GM19468 (cell line): ENCODE measurements around the gene BCL3.
"Not testable (repeated sequence)": the region's sequence is repeated elsewhere in the genome, so short reads cannot be mapped to it uniquely, and the experiment has no call there.

Experiments
- ATAC-seq: cut with Tn5 transposase; IDR thresholded peaks from one replicate; pipeline ENCODE4 v1.9.1; 2021; ENCODE audit warnings: mild to moderate bottlenecking, moderate library complexity, moderate number of reproducible peaks; ENCODE audit not compliant: unreplicated experiment; ENCODE audit errors: extremely low read depth

The BCL3 gene

GRCh38 chr19:44748426-44749254 is at the start of gene BCL3:
BCL3 (plus strand) TSS chr19:44748708; CDS start chr19:44748791, 83 bp downstream.
- ATAC-seq: no peak

- no peak for ATAC-seq
Observed at GRCh38 chr19:44700547-44700946, 48.0 kb upstream of the BCL3 start.

- ATAC-seq: no peak
Observed at GRCh38 chr19:44701228-44701627, 47.3 kb upstream of the BCL3 start.

- no peak for ATAC-seq
Observed at GRCh38 chr19:44702551-44703176, 45.8 kb upstream of the BCL3 start.

GRCh38 chr19:44703336-44704078 is 45.0 kb upstream of the BCL3 start:
- no peak for ATAC-seq

- no peak for ATAC-seq
Observed at GRCh38 chr19:44704982-44705381, 43.5 kb upstream of the BCL3 start.

GRCh38 chr19:44705502-44706010 is 43.0 kb upstream of the BCL3 start:
- ATAC-seq: no peak

GRCh38 chr19:44706506-44707236 is 41.8 kb upstream of the BCL3 start:
- no peak for ATAC-seq

- no peak for ATAC-seq
Observed at GRCh38 chr19:44707794-44708193, 40.7 kb upstream of the BCL3 start.

GRCh38 chr19:44708940-44709339 is 39.6 kb upstream of the BCL3 start:
- ATAC-seq: no peak

- not testable (repeated sequence) for ATAC-seq
Observed at GRCh38 chr19:44709434-44710266, 38.9 kb upstream of the BCL3 start.

- no peak for ATAC-seq
Observed at GRCh38 chr19:44710483-44710882, 38.0 kb upstream of the BCL3 start.

- no peak for ATAC-seq
Observed at GRCh38 chr19:44712864-44713515, 35.5 kb upstream of the BCL3 start.

GRCh38 chr19:44714597-44715169 is 33.8 kb upstream of the BCL3 start:
- no peak for ATAC-seq

- no peak for ATAC-seq
Observed at GRCh38 chr19:44717603-44718002, 30.9 kb upstream of the BCL3 start.

GRCh38 chr19:44718441-44719261 is 29.9 kb upstream of the BCL3 start:
- ATAC-seq: no peak

- ATAC-seq: no peak
Observed at GRCh38 chr19:44719262-44719701, 29.2 kb upstream of the BCL3 start.
